Common myeloid progenitor, CD34-positive (primary cell): ENCODE data around the gene SLC38A10.

Source experiments
- CTCF ChIA-PET: fragments of 350-600 bp; sonication (Branson Sonifier 250); formaldehyde crosslinking; loops from one replicate; lab custom pipeline; 2021; ENCODE audit warnings: antibody characterized with exemption; lab: Charles Lee
- POLR2A ChIA-PET: fragments of 350-600 bp; sonication (Branson Sonifier 250); formaldehyde crosslinking; loops from one replicate; lab custom pipeline; 2021; ENCODE audit warnings: antibody characterized with exemption; lab: Charles Lee
- DNase-seq, 3 donors: peaks; one replicate each; pipeline versions ENCODE4 v3.0.0 to v3.0.0-alpha.2; 2013
- H3K27ac ChIP-seq, 2 experiments: 1 replicate in 1 of 2; 2 replicates in 1 of 2; pipeline ENCODE4 v1.7.0; 2013; ENCODE audit warnings: inconsistent platforms in 2 of 2, low read length in 2 of 2, mild to moderate bottlenecking in 2 of 2, low read depth in 1 of 2, moderate library complexity in 1 of 2; ENCODE audit not compliant: severe bottlenecking in 2 of 2, insufficient read depth in 1 of 2, poor library complexity in 1 of 2
- H3K27me3 ChIP-seq, 5 experiments: replicated peaks in 2 of 5; 1 replicate in 3 of 5; 2 replicates in 2 of 5; pipeline versions ENCODE4 v1.6.1 to v1.7.0; 2013; ENCODE audit warnings: low read length in 4 of 5, mild to moderate bottlenecking in 2 of 5, moderate library complexity in 2 of 5, inconsistent platforms in 1 of 5; ENCODE audit not compliant: insufficient read depth in 5 of 5, control insufficient read depth in 4 of 5
- H3K36me3 ChIP-seq, 4 experiments: 1 replicate in 2 of 4; 2 replicates in 2 of 4; pipeline versions ENCODE4 v1.6.1 to v1.7.0; 2013; ENCODE audit warnings: low read length in 3 of 4, control low read depth in 1 of 4, mild to moderate bottlenecking in 1 of 4; ENCODE audit not compliant: control insufficient read depth in 4 of 4, insufficient read depth in 4 of 4
- H3K4me1 ChIP-seq, 4 experiments: 1 replicate in 3 of 4; 2 replicates in 1 of 4; pipeline versions ENCODE4 v1.6.1 to v1.7.1; 2013; ENCODE audit warnings: low read length in 3 of 4, mild to moderate bottlenecking in 3 of 4, control low read depth in 1 of 4, inconsistent platforms in 1 of 4, moderate library complexity in 1 of 4; ENCODE audit not compliant: control insufficient read depth in 4 of 4, insufficient read depth in 4 of 4; ENCODE audit errors: control extremely low read depth in 1 of 4
- H3K4me3 ChIP-seq, 7 experiments: 1 replicate in 4 of 7; 2 replicates in 3 of 7; pipeline versions ENCODE4 v1.5.1 to v1.7.0; 2013; ENCODE audit warnings: mild to moderate bottlenecking in 7 of 7, low read length in 6 of 7, moderate library complexity in 6 of 7, inconsistent platforms in 2 of 7, low read depth in 2 of 7, control low read depth in 1 of 7; ENCODE audit not compliant: insufficient read depth in 4 of 7, control insufficient read depth in 1 of 7; ENCODE audit errors: extremely low read depth in 1 of 7
- H3K9me3 ChIP-seq, 5 experiments: 1 replicate in 4 of 5; 2 replicates in 1 of 5; pipeline versions ENCODE4 v1.6.1 to v1.7.1; 2013; ENCODE audit warnings: low read length in 4 of 5, mild to moderate bottlenecking in 2 of 5, inconsistent platforms in 1 of 5, low read depth in 1 of 5, moderate library complexity in 1 of 5; ENCODE audit not compliant: control insufficient read depth in 4 of 5, insufficient read depth in 2 of 5; ENCODE audit errors: control extremely low read depth in 1 of 5
- WGBS: methylation state at CpG from one replicate; pipeline ENCODE4 v1.1.5; 2013; ENCODE audit not compliant: insufficient coverage; 5-methylcytosine and 5-hydroxymethylcytosine counted together

Gene SLC38A10

GRCh38 chr17:81306898-81307510 is 11.9 kb upstream of the SLC38A10 start:
- Histone ChIP-seq H3K9me3 (no peaks in the 10 kb centered on the region), H3K36me3 (no peaks in the 10 kb centered on the region), H3K27me3 (no peaks in the 10 kb centered on the region), H3K4me1 (peaks cover 0 to 12% (median 11%) of the 10 kb centered on the region in 4 experiments), H3K27ac (no peak overlapping the region), H3K4me3 (no peak overlapping the region)
- DNase-seq: peak in 2 of 3 donors; percentile 29 to 31
- 93% methylated on average over 15 of the region's 17 CpGs for WGBS
- CTCF ChIA-PET: interaction anchor here (0.6 to 2.0 kb wide), 5 partner anchors 8 to 204 kb away, joined by 3 to 8 read pairs (median 3); partner anchors contain the start of gene SLC38A10
- POLR2A ChIA-PET: no interaction called here

DNA sequence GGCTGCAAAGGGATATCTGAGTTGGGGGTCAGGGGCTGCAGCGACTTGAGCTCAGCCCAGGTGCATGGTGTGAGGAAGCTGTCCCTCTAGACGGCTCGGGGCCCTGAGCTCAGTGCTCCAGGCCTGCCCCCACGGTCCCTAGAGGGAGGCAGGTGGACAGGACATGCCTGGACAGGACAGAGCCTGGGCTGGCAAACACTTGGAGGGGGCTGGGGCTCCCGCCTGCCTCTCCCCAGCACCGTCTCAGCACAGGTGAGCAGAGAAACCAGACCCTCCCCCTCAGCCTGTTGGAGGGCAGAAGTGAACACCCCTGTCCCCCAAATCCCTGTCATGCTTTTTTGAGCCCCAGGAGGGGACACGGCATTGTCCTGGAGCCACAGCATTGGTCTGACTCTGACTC is 11.4 kb upstream of the SLC38A10 start:
- no peak overlapping the region for H3K27ac ChIP-seq
- ChIA-PET POLR2A (no interaction called here), CTCF (interaction anchor here (0.9 to 2.0 kb wide), 4 partner anchors 8 to 204 kb away, joined by 3 to 8 read pairs (median 3); no protein-coding TSS in a partner anchor)
- DNase-seq: no peak
- no peaks in the 10 kb centered on the region for H3K9me3 ChIP-seq
- no peaks in the 10 kb centered on the region for H3K36me3 ChIP-seq
- 96% methylated on average over 6 of the region's 7 CpGs for WGBS
- peaks cover 0 to 12% (median 11%) of the 10 kb centered on the region in 4 experiments for H3K4me1 ChIP-seq
- no peaks in the 10 kb centered on the region for H3K27me3 ChIP-seq
- no peak overlapping the region for H3K4me3 ChIP-seq

DNA sequence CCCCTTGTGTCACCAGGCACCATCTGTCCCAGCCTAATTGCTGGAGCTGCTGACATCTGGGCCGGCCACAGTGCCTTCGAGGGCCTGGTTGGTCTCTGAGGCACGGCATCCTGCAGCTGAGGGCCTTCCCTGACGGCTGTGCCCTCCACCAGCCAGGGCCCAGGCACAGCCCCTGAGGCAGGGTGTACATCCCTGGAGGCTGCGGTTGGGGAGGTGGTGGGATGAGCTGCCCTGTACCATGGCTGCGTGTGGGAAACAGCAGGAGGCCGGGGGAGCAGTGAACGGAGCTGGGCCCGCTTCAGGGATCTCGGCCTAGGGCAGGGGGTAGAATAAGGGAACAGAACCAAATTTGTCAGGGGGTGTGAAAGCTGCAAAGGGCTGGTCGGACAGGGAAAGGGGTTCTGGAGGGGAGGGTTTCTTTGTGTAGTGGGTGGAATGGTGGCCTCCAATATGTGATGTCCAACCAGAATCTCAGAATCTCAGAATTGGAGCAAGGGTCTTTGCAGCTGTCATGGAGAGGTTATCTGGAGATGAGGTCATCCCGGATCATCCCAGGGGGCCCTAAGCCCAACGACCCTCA is 10.0 kb upstream of the SLC38A10 start:
- no peaks in the 10 kb centered on the region for H3K27me3 ChIP-seq
- ChIA-PET POLR2A (no interaction called here), CTCF (interaction anchor here (1.1 to 2.0 kb wide), 2 partner anchors 10 to 297 kb away, joined by 3 to 8 read pairs; no protein-coding TSS in a partner anchor)

GRCh38 chr17:81304196-81305015 is 9.3 kb upstream of the SLC38A10 start:
- Histone ChIP-seq H3K4me1 (peaks cover 0 to 10% (median 6%) of the 10 kb centered on the region in 4 experiments), H3K27me3 (no peaks in the 10 kb centered on the region), H3K27ac (no peak overlapping the region), H3K36me3 (no peaks in the 10 kb centered on the region), H3K4me3 (no peak overlapping the region), H3K9me3 (no peaks in the 10 kb centered on the region)
- CTCF ChIA-PET: interaction anchor here (2.0 kb wide), 1 partner anchor 10 kb away, joined by 8 read pairs; no protein-coding TSS in a partner anchor
- 99% methylated on average over 37 of the region's 39 CpGs for whole genome bisulfite sequencing
- no peak for DNase-seq
- POLR2A ChIA-PET: no interaction called here

More for the DNA sequence above, 10.0 kb upstream of the SLC38A10 start:
- no peak for DNase-seq
- no peaks in the 10 kb centered on the region for H3K36me3 ChIP-seq
- H3K27ac ChIP-seq: no peak overlapping the region
- H3K4me1 ChIP-seq: peaks cover 0 to 12% (median 11%) of the 10 kb centered on the region in 4 experiments
- WGBS: 100% methylated on average over 12 of the region's 13 CpGs
- H3K9me3 ChIP-seq: no peaks in the 10 kb centered on the region
- H3K4me3 ChIP-seq: no peak overlapping the region

DNA sequence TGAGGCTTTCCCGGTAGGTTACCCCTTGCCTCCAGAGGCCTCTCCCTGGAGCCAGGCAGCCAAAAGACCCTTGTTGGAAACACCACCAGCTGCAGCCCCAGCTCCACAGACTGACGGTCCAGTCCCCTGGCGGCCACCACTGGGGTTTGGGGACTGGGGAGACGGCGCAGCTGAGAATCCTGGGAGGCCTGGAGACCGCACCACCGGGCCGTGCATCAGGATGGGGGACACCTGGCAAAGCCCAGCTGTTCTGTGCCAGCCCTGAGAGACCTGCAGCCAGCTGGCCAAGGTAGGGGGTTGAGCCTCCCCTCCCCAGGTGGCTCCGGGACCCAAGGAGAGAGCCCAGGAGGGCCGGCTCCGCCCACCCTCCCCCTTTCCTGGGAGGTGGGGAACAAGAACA is 8.3 kb upstream of the SLC38A10 start:
- Histone ChIP-seq H3K27me3 (no peaks in the 10 kb centered on the region), H3K4me1 (peaks cover 0 to 7% (median 0%) of the 10 kb centered on the region in 4 experiments), H3K4me3 (no peak overlapping the region), H3K27ac (no peak overlapping the region), H3K9me3 (no peaks in the 10 kb centered on the region), H3K36me3 (no peaks in the 10 kb centered on the region)
- WGBS: 100% methylated on average over 6 of the region's 11 CpGs
- POLR2A ChIA-PET: no interaction called here
- CTCF ChIA-PET: no interaction called here
- DNase-seq: no peak

DNA sequence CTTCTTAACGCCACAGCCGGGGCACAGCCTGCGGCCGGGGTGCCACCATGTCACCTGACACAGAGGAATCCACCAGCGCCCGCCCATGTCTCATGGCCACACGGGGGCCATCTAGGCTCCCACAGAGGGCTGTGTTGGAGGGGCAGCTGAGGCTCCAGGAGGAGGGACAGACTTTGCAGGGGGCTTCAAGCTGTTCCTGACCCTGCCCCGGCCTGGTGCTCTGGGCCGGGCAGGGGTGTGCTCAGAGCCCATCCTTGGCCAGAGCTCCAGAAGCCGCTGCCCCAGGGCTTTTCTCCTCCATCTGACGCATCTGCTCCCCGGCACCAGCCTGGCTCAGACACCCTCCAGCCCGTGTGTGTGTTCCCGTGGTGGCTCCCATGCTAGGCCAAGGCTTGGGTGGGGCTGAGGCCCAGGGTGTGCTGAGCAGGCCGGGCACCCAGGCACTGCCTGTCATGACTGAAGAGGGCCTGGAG is 7.8 kb upstream of the SLC38A10 start:
- DNase-seq: peak in 1 of 3 donors; percentile 22
- Histone ChIP-seq H3K4me1 (peaks cover 0 to 7% (median 0%) of the 10 kb centered on the region in 4 experiments), H3K4me3 (no peak overlapping the region), H3K36me3 (no peaks in the 10 kb centered on the region), H3K27ac (no peak overlapping the region), H3K27me3 (no peaks in the 10 kb centered on the region), H3K9me3 (no peaks in the 10 kb centered on the region)
- POLR2A ChIA-PET: no interaction called here
- 86% methylated on average over 15 of the region's 15 CpGs for WGBS
- CTCF ChIA-PET: no interaction called here
